Measurements from ENCODE around the gene LRRC75A. TPM values are rescaled to one million over a fixed set of nuclear protein-coding genes. Genes with fewer than 3 reads are reported as not detected.

Gene LRRC75A
- total and polyA plus RNA-seq, 2 of the 8 experiments (the other 6 are each of a cell fraction or from before 2014, with no cell fraction given) = 9.7 to 9.9 TPM

DNA sequence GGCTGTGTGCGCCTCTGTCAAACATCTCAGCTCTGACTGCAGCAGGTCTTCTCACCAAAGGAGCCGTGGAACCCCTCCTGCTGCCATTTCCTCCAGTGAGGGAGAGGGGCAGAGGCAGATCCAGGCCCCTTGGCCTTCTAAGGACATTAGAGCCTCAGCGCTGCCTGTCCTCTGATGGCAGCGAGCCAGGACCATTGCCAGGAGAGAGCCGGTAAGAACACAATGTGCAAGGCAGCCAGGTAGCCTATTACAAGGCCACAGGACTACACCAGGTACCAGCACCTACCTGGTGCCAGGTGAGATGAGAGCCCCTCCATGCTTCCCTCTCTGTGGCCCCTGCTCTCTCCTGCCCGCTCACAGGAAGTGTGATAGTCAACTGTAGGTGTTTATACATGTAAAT, 11.0 kb downstream of the LRRC75A start (continued):
- TF ChIP-seq, protein P1, sequence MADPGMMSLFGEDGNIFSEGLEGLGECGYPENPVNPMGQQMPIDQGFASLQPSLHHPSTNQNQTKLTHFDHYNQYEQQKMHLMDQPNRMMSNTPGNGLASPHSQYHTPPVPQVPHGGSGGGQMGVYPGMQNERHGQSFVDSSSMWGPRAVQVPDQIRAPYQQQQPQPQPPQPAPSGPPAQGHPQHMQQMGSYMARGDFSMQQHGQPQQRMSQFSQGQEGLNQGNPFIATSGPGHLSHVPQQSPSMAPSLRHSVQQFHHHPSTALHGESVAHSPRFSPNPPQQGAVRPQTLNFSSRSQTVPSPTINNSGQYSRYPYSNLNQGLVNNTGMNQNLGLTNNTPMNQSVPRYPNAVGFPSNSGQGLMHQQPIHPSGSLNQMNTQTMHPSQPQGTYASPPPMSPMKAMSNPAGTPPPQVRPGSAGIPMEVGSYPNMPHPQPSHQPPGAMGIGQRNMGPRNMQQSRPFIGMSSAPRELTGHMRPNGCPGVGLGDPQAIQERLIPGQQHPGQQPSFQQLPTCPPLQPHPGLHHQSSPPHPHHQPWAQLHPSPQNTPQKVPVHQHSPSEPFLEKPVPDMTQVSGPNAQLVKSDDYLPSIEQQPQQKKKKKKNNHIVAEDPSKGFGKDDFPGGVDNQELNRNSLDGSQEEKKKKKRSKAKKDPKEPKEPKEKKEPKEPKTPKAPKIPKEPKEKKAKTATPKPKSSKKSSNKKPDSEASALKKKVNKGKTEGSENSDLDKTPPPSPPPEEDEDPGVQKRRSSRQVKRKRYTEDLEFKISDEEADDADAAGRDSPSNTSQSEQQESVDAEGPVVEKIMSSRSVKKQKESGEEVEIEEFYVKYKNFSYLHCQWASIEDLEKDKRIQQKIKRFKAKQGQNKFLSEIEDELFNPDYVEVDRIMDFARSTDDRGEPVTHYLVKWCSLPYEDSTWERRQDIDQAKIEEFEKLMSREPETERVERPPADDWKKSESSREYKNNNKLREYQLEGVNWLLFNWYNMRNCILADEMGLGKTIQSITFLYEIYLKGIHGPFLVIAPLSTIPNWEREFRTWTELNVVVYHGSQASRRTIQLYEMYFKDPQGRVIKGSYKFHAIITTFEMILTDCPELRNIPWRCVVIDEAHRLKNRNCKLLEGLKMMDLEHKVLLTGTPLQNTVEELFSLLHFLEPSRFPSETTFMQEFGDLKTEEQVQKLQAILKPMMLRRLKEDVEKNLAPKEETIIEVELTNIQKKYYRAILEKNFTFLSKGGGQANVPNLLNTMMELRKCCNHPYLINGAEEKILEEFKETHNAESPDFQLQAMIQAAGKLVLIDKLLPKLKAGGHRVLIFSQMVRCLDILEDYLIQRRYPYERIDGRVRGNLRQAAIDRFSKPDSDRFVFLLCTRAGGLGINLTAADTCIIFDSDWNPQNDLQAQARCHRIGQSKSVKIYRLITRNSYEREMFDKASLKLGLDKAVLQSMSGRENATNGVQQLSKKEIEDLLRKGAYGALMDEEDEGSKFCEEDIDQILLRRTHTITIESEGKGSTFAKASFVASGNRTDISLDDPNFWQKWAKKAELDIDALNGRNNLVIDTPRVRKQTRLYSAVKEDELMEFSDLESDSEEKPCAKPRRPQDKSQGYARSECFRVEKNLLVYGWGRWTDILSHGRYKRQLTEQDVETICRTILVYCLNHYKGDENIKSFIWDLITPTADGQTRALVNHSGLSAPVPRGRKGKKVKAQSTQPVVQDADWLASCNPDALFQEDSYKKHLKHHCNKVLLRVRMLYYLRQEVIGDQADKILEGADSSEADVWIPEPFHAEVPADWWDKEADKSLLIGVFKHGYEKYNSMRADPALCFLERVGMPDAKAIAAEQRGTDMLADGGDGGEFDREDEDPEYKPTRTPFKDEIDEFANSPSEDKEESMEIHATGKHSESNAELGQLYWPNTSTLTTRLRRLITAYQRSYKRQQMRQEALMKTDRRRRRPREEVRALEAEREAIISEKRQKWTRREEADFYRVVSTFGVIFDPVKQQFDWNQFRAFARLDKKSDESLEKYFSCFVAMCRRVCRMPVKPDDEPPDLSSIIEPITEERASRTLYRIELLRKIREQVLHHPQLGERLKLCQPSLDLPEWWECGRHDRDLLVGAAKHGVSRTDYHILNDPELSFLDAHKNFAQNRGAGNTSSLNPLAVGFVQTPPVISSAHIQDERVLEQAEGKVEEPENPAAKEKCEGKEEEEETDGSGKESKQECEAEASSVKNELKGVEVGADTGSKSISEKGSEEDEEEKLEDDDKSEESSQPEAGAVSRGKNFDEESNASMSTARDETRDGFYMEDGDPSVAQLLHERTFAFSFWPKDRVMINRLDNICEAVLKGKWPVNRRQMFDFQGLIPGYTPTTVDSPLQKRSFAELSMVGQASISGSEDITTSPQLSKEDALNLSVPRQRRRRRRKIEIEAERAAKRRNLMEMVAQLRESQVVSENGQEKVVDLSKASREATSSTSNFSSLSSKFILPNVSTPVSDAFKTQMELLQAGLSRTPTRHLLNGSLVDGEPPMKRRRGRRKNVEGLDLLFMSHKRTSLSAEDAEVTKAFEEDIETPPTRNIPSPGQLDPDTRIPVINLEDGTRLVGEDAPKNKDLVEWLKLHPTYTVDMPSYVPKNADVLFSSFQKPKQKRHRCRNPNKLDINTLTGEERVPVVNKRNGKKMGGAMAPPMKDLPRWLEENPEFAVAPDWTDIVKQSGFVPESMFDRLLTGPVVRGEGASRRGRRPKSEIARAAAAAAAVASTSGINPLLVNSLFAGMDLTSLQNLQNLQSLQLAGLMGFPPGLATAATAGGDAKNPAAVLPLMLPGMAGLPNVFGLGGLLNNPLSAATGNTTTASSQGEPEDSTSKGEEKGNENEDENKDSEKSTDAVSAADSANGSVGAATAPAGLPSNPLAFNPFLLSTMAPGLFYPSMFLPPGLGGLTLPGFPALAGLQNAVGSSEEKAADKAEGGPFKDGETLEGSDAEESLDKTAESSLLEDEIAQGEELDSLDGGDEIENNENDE (IDR thresholded peaks at IDR 0.05; ENCODE audit: insufficient replicate concordance, low read length) = no peak

Measured in H1 (cell line).